GM19395 (cell line): ENCODE data around the gene NOX5.
"Not testable (repeated sequence)": the region's sequence is repeated elsewhere in the genome, so short reads cannot be mapped to it uniquely, and the experiment has no call there.

ENCODE experiments used
- ATAC-seq: cut with Tn5 transposase; IDR thresholded peaks from one replicate; pipeline ENCODE4 v1.9.1; 2021; ENCODE audit warnings: mild to moderate bottlenecking, moderate library complexity; ENCODE audit not compliant: unreplicated experiment

NOX5 gene, protein sequence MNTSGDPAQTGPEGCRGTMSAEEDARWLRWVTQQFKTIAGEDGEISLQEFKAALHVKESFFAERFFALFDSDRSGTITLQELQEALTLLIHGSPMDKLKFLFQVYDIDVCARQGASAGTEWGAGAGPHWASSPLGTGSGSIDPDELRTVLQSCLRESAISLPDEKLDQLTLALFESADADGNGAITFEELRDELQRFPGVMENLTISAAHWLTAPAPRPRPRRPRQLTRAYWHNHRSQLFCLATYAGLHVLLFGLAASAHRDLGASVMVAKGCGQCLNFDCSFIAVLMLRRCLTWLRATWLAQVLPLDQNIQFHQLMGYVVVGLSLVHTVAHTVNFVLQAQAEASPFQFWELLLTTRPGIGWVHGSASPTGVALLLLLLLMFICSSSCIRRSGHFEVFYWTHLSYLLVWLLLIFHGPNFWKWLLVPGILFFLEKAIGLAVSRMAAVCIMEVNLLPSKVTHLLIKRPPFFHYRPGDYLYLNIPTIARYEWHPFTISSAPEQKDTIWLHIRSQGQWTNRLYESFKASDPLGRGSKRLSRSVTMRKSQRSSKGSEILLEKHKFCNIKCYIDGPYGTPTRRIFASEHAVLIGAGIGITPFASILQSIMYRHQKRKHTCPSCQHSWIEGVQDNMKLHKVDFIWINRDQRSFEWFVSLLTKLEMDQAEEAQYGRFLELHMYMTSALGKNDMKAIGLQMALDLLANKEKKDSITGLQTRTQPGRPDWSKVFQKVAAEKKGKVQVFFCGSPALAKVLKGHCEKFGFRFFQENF

DNA sequence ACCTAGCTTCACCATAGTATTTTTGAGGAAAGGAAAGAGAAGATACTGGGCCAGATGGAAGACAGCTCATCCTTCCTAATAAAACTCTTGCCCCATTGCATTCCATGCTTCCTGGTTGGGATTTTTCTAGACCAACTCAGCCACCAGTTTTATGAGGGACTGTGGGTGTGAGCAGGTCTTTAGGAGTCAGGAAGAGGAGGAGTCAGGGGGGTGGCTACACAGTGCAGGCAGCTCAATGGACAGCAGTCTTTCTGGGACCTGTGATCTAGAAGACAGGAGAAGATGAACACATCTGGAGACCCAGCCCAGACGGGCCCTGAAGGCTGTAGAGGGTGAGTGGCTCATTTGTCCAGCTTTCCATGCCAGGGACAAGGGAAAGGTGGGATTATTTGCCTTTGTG, at the start of gene NOX5:
Gene NOX5 (plus strand): TSS at position 242 of the 400 bp plus-strand sequence. CDS start 41 bp downstream, at position 283.
- ATAC-seq = no peak

DNA sequence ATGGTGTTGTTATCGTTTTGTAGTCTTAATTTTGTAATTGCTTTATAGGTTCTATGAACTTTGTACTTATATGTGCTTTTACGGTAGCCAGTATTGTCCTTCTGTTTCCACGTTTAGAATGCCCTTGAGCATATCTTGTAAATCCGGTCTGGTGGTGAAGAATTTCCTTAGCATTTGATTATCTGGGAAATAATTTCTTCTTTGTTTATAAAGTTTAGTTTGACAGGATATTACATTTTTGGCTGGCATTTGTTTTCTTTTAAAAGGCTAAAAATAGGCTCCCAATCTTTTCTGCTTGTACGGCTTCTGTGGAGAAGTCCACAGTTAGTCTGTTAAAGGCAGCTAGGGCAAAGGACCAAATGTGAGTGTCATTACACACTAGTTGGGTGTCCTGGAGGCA, 47.5 kb upstream of the NOX5 start:
- ATAC-seq = no peak

DNA sequence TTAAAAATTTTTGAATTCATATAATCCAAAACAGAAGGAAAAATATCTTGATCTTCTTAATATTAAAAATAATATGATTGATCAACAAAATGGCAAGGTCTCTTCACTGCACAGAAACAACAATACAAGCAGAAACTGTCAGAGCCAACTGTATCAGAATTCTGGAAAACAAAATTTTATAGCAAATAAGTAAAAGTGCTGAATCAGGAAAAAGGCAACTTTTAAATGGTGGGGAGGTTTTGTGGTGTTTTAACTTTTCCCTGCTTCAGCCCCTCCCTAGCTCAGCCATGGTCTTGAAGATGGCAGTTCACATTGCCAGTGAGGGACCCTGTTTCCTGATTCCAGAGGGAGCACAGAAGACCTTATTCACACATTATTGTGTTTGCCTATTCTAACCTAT, 46.5 kb upstream of the NOX5 start:
- no peak for ATAC-seq

DNA sequence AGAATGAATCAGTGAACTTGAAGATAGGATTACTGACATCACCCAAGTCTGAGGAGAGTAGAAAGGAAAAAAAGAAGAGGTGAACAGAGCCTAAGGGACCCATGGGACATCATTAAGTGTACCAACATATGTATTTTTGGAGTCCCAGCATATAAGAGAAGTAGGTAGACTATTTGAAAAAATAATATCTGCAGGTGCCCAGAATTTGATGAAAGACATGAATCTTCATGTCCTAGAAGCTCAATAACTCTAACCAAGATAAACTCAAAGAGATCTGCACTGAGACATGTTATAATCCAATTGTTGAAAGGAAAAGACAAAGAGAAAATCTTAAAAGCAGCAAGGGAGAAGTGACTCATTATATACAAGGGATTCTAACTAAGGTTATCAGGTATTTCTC, 45.2 kb upstream of the NOX5 start:
- no peak for ATAC-seq

DNA sequence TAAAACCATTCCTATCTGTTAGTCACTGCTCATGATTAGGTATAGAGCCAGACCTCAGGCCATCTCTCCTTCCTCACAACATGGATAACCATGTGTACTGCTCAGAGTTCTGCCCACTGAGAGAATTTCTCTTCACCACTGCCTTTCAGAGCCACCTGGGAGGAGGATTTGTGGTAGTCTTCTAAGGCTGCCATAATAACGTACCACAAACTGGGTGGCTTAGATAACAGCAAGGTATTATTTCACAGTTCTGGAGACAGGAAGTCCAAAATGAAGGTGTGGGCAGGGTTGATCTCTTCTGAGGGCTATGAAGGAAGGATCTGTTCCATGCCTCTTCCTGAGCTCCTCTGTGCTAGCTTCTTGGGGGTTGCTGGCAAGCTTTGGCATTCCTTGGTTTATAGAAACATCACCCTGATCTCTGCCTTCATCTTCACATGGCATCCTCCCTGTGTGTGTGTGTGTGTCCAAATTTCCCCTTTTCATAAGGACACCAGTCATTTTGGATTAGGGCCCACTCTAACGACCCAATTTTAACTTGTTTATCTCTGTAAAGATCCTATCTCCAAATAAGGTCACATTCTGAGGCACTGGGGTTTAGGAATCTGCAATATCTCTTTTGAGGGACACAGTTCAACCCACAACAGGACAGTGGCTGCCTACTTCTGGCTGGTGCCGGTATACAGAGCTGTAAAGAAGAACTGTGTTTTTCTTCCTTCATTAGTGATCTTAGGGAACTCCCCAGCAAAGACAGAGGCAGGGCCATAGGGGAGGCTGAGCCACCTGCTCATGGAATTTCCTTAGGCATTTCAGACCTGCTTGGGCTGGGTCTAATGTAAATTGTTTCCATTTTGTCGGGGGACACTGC, 42.1 kb upstream of the NOX5 start:
- no peak for ATAC-seq

DNA sequence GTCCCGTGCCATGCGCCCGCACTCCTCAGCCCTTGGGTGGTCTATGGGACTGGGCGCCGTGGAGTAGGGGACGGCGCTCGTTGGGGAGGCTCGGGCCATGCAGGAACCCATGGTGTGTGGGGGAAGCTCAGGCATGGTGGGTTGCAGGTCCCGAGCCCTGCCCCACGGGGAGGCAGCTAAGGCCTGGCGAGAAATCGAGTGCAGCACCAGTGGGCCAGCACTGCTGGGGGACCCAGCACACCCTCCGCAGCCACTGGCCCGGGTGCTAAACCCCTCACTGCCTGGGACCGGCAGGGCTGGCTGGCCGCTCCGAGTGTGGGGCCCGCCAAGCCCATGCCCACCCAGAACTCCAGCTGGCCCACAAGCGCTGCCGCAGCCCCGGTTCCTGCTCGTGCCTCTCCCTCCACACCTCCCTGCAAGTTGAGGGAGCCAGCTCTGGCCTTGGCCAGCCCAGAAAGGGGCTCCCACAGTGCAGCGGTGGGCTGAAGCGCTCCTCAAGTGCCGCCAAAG, 38.8 kb upstream of the NOX5 start:
- ATAC-seq = not testable (repeated sequence)

DNA sequence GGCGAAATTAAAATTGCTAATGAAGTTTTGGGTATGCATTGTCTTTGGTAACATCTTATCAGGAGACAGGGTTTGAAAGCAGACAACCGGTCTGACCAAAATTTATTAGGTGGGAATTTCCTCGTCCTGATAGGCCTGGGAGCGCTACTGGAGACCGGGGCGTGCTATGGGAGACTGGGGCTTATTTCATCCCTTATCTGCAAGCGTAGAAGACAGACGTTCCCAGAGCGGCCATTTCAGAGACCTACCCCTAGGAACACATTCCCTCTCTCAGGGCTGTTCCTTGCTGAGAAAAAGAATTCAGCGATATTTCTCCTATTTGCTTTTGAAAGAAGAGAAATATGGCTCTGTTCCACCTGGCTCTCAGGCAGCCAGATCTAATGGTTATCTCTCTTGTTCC, 37.1 kb upstream of the NOX5 start:
- ATAC-seq = not testable (repeated sequence)

DNA sequence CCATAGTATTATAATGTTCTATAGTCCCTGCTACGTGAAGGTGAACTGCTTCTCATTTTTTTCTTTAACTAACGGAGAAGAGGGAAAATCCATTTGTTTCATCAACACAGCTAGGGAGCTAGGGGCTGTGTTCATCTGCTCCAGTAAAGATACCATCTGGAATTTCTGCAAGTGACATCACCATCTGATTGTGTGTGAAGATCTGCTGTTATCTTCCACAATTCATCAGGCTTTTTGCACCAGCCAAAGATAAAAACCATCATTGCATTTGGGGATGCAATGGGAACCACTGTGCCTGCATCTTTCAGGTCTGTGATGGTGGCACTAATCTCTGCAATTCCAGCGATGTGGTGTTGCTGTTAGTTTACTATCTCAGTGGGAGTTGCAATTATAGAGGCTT, 35.5 kb upstream of the NOX5 start:
- ATAC-seq = no peak

DNA sequence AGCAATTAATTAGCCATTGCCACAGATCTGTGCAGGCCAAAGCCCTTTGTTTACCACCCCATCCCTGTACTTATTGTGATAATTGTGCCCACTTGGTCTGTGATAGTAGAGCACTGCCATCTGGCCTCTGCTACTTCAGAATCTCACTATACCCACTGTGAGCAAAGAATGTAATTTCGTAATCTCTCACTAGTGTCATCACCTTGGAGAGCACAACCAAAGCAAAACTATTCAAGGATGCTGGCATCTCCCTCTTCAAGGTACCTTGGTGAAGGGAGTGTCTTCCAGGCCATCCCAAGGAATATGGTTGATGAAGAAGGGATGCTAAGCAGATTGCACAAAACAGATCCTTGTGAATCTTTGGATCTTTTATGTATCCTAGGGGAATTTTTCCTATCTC, 34.7 kb upstream of the NOX5 start:
- ATAC-seq = no peak

DNA sequence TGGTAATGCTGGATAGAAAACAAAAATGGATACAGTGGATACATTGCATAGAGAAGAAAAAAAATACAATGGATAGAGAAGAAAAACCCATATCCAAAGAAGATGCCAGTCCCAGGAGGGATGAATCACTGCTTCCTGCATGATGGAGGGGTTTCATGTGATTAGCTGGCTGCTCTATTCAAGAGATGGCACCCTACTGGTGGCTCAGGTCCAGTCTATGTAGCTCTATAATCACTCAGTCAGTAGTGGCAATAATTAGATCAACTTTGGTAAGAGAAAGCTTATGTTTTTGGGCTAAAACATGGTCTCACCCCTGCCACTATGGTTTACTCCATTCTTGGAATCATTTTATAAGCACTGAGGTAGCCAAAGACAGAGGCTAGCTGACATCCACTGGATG, 33.7 kb upstream of the NOX5 start:
- ATAC-seq = no peak

DNA sequence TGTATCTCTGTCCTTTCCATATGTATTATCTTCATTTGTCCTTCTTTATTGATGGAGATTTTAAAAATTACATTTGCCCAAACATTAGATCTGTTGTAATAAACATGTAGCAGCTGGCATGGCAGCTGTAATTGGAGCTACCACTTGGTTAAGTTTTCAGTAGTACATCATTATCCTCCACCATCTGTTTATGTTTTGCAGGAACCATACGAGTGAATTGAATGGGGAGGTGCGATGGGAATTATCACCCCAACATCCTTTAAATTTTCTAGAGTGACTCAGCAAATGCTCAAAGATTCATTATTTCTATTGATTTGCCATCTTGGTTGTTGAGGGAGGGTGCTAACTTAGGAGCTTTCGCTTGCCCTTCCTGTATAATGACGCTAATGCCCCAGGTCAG, 32.6 kb upstream of the NOX5 start:
- ATAC-seq = no peak

DNA sequence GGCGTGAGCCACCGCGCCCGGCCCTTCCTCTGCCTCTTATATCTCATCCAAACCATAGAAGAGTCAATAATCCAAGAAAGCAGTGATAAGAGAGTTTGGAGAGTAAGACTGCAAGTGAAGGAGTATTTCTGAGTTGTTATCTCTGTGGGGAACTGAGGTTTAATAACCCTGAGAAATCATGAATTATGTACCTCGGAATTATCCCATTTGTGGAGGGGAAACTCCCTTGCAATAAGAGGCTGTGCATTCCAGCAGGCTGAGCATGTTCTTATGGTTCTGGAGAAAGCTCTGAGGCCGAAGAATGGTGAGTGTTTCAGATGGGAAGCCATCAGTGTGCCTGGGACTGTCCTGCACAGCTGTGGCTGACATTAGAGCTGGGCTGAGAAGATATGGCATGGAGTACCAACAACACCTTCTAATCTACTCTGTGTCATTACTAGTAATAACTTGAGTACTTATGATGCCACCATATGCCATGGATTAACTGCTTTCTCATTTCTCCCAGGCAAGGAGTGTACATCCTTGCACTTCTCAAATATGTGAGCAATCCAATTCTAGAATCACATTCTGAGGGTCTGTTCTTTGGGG, 31.4 kb upstream of the NOX5 start:
- ATAC-seq = no peak

DNA sequence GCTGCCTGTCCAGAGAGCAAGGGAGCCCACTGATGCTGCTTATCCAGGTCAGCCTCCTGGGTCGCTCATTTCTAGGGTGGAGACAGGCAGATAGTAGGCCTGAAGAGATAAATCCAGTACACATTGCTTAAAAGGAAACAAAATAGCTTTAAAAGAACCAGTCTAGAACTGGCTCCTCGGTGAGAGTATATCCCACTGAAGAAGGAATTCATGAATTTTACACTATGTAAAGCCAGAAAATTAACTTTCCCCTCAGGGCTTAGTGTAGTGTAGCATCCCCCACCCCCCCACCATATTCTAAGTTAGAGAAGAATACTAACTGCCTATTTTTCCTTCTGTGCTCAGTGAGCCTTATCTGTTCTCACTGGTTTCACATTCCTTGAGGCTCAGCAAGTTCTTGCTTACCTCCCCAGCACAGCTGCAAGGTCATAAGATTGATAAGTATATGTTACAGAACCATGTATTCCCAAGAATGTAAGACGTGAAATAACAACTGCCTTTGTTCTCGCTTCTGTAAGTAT, 30.5 kb upstream of the NOX5 start:
- ATAC-seq = no peak

DNA sequence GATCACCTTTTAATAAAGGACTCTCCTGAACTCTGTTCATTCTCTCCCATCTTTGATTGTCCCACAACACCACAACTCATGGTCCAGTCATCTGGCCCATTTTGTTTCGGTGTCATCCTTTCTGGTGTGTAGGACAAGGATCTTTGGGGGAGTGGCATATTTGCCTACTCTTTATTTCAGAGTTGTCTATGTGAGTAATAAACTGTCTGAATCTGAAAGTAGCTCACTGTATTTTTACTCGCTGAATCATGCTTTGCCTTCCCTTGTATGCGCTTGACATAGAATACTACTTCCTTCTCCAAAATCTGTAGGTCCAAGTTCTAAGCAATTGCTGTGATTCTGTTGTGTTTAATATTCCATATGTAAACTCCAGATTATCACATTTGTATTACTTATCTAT, 29.9 kb upstream of the NOX5 start:
- no peak for ATAC-seq

DNA sequence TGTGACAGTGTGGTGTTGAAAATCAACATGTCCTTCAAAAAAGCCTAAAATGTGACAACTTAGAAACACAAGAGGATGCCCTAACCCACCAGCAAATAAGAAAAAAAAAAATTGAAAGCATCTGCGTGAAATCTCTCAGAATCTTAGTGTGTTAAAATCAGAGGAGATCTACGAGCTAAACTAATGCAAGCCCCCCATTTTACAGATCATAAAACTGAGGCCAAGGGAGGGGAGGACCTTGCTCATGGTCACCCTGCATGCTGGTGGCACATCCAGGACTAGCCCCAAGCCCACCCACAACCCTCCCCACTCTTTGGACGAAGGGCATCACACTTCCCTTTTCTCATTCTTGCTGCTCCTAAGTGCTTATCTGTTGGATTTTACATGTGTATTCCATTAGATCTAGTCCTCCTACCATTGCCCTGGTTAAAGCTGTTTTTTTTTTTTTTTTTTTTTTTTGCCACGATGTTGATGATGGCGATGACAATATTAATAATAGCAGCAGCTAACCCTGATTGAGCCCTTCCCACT, 29.1 kb upstream of the NOX5 start:
- no peak for ATAC-seq

DNA sequence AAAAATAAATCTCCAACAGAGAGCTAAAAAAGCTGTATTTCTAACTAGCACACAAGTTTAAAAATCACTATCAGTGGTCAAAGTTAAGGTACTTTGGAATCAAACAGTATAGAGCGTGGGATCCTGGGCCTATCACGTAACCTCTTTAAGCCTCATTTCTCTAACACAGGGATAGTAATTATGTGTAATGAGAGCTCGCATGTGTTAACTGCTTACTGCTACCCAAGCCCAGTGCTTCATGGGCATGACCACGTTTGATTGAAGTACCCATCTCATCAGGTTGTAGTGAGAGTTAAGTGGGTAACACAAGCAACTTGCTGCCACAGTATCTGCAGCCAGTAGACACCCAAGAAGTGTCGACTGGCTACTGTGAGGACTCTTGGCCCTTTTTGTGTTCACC, 28.2 kb upstream of the NOX5 start:
- no peak for ATAC-seq

DNA sequence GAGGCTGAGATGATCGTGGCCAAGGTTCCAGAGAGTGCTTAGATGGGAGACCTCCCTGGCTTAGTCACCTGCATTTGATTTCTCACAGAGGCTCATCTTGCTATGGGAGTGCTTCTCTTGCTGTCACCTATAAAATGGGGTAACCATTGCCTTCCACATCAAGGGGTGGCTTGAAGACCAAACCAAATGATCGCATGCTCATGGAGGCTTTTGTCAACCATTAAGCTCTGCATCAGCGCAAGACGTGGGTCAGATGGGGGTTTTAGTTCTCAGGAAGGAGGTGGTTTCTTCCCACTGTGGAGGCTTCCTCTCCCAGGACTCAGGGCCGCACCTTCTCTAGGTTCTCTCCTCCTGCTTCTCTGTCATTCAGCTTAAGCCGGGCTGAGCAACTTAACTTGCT, 27.4 kb upstream of the NOX5 start:
- no peak for ATAC-seq

DNA sequence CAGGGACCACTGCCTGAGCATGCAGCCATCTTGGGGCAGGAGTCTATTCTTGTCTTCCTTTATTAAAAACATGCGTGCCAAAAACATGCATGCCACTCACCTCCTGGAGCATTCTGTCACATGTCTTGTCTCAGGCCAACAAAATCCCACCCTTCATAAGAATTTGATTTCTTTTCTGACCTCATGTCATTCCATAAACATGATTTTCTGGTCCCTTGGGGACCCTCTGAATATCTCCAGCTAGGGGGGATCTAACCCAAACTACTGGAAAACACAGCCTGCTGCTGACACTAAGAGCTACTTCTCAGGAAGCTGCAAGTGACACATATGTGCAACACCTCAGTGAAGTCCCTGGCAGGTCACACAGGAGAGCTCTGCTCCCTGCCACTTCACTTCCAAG, 26.8 kb upstream of the NOX5 start:
- no peak for ATAC-seq

DNA sequence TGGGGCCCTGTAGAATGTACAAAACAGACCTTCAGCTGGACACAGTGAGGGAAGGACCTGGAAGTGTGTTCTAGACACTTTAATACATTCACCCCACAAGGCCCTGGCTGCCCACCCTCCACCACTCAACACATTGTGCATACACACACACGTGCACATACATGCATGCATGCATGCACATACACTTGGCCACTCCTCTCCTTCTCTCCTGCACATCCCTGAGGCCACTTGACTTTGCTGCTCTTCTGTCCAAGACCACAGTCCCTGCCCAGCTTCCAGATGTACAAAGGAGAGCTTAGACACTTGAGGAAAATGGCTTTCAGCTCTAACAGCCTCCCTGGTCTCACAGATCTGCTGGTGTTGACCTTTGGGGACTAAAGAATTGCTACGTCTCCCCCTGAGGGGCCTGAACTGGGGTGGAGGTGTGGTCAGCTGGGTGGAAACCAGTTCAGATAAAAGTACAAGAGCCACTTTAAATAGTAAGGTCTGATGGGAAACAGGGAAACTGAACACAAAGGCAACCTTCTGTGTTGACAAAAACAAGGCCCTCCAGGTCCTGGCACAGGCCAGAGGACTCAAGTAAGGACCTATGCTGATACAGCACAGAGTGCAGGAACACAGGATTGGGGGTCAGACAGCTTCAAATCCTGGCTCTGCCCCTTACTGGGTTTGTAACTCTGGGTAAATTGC, 24.8 kb upstream of the NOX5 start:
- ATAC-seq = no peak
